ENCODE results near the gene C6orf163.
"Not testable (repeated sequence)": the region's sequence is repeated elsewhere in the genome, so short reads cannot be mapped to it uniquely, and the experiment has no call there.

The C6orf163 gene

DNA sequence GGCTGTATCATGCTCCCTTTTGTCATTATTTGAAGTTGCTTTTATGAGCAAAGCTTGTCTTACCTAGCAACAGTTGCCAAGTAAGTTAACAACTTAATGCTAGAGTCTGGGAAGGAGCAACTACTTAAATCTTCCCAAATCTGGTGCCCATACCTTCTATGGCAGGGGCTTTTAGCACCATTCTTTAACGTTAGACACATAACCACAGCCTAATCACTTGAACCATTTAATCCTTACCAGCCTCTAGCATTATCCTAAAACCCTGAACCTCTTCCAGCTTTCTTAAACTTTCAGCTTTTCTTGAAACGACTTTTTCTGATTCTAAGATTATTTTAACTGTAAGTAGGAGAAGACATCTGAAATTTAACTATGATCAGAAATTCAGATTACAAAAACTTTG, at the start of gene C6orf163:
TSS of gene C6orf163 (plus strand) at position 83 of the 400 bp plus-strand sequence. CDS start at position 370, 287 bp downstream.
- DNase-seq, result no peak

GRCh38 chr6:87297119-87297518, 47.5 kb upstream of the C6orf163 start:
- DNase-seq, result no peak

GRCh38 chr6:87301277-87301676, 43.3 kb upstream of the C6orf163 start:
- DNase-seq, result not testable (repeated sequence)

DNA sequence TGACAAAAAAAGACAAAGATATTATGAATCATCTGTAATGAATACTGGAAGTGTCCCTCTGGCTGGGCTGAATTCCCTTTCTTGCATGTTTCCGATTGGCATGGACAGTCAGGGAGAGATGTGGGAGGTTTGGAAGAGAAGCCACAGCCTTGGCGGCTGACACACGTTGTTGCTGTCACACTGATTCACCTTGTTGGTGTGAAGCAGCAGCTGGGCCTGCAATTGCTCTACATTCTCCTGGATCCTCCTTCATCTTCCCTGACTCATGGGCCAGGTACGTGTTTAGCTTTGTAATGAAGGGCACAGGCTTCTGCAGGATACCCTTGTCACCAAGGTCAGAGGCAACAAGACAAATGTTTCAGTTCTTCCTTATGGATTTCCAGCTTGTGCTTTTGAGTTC, 35.6 kb upstream of the C6orf163 start:
- DNase-seq, result no peak

DNA sequence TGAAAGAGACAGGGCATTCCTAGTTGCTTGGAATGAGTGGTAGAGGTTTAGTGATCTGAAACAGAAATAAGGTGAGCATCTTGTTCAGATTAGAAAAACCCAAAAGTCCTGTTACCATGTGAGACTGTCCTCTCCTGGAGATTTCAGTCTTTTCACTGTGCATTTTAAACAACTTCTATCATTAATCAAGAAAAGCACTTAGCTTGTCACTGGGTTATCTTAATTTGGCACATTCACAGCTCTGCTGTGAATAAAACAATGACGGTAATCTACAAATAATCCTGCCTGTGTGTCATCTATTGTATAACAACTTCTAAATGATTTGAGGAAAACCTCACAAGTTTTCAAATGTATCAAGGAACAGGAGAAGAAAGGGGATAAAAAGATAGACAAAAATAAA, 31.8 kb upstream of the C6orf163 start:
- no peak for DNase-seq

DNA sequence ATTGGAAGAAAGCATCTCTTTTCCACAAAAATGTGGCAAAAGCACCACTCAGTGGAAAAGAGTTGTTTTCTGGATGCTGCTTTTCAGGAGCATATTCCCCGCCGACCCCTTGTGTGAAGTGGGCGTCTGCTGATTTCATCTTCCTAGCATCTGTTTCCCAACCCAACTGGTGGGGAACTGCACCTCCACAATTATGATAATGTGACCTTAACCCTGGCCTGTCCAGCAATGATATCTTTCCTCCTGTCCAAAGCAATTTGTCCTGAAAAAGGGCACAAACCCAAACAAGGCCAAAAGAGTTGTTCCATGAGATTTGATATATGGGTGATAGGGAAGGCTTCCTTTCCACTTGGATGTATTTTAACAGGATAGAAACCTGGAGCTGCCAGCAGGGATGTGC, 29.5 kb upstream of the C6orf163 start:
- no peak for DNase-seq

DNA sequence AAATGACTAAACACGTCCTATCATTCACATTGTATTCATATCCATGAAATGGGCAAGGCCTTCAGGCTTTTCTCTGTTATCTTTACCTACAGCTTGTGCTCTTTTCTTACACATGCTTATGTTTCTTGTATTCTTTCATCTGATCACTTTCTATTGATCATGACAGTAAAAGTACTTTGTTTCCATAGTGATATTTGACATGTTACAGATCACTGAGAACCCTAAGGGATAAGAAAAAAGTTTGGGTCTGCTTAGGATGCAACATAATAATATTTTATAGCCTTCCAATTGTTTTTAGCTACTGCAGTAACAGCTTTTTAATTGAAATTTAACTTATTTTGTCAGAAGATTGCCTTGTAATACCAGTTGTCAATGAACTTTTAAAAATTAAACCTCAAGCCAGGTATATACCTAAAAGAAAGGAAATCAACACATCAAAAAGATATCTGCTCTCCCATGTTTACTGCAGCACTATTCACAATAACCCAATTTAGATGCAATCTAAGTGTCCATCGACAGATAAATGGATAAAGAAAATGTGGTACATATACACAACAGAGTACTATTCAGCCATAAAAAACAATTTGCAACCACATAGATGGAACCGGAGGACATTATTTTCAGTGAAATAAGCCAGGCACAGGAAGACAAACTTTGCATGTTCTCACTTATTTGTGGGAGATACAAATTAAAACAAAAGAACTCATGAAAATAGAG, 25.2 kb upstream of the C6orf163 start:
- no peak for DNase-seq

DNA sequence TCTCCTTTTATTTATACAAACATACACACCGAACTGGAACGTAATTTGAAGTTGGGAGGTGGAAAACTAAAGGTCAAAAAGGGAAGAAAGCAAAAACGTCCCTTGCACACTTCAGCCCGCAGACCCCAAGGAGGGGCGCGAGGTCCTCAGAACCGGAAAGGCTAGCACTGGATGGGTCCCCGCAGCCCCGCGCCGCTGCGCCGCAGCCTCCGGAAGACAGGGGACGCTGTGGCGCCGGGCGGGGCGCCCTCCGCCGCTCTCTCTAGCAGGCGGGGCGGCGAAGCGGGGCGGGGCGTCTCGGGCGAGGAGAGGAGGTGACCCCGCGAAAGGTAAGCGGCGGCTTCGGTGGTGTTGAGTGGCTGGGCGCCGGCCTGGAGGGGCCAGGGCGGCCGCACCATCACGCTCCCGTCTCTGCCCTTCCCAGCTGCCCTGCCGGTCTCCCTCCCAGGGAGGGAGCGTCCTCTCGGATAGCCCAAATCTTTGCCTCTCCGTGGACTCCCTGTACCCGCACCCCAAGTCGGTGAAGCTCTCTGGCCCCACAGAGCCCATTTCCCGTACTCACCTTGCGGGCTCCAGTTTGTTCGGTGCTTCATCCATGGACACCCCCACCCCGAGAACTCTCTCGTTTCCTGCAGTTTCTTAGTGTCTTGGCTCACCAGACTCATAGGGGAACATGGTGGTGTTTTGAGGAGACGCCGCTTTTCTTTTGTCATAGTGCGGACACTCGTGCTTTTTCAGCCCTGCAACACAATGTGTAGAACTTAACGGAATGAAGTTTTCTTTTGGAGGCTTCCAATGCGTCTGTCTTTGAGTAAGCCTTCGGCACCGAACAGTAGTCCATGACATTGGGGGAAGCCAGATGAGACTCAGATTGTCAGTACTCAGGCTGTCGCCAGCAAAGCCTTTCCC, 22.1 kb upstream of the C6orf163 start, which contains the start of gene SMIM8:
TSS of gene SMIM8 (plus strand) at position 285 of the 909 bp plus-strand sequence. CDS start 14,444 bp downstream, outside the sequence.
- peak; percentile 53 for DNase-seq

DNA sequence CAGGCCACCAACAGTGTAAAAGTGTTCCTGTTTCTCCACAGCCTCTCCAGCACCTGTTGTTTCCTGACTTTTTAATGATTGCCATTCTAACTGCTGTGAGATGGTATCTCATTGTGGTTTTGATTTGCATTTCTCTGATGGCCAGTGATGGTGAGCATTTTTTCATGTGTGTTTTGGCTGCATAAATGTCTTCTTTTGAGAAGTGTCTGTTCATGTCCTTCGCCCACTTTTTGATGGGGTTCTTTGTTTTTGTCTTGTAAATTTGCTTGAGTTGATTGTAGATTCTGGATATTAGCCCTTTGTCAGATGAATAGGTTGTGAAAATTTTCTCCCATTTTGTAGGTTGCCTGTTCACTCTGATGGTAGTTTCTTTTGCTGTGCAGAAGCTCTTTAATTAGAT, 20.7 kb upstream of the C6orf163 start:
- not testable (repeated sequence) for DNase-seq

DNA sequence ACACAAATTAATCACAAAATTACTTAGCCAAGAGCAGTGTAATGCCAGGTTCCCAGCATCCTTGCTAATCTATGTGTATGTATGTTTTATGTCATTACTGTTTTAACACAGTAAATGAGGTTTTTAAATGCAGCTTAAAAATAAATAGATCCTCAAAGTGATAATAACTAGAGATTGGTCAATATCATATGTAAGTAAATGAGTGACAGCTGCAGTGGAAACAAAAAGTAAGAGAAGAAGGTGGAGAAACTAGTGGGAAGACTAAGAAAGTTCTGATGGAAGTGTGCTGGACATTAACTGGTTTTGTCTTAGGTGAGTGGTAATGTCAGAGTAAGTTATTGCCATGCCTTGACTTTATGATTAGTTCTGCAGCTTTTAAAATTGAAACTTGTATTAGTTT, 13.7 kb upstream of the C6orf163 start:
- no peak for DNase-seq

DNA sequence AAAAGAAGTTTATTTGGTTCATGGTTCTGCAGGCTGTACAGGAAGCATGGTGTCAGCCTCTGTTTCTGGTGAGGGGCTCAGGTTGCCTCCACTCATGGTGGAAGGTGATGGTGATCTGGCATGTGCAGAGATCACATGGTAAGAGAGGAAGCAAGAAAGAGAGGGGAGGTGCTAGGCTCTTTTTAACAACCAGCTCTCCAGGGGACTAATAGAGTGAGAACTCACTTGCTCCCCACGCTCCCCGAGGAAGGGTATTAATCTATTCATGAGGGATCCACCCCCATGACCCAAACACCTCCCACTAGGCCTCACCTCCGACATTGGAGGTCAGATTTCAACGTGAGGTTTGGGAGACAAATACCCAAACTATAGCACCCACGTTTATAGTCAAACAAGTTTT, 11.6 kb upstream of the C6orf163 start:
- no peak for DNase-seq

DNA sequence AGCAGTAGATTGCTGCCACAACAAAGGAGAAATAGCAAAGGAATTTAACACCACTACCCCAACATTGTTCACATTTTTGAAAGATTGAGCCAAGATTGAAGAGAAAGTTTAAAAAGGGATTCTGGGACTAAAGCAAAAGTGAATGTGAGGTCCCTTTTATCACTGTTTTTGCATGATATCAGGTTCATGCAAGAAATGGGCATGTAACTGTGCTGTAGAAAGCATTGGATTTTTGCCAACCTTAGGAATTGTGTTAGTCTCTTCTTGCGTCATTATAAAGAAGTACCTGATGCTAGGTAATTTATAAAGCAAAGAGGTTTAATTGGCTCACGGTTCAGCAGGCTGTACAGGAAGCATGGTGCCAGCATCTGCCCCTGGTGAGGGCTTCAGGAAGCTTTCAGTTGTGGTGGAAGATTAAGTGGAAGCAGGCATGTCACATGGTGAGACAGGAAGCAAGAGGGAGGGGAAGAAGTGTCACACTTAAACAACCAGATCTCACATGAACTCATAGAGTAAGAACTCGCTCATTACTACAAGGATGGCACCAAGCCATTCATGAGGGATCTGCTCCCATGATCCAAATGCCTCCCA, 10.9 kb upstream of the C6orf163 start:
- DNase-seq, result no peak

GRCh38 chr6:87334683-87335082, 9.9 kb upstream of the C6orf163 start:
- no peak for DNase-seq

DNA sequence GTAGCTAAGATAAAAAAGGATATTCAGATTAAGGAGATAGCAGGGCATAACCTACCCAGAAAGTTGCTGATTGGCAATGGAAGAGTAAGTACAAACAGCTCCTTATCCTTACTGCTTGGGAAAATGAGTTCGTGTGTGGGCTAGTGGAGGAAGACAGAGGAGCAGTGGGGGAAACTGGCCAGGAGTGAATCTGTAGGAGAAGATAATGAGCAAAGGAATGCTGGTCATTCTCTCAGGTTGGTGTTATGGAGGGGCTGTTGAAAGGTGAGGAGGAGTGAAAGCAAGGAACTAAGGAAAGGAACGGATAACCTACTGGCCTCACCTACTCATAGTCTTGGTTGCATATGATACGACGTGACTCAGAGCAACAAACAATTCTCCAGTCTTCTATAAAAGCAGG, 8.2 kb upstream of the C6orf163 start:
- DNase-seq, result no peak

- no peak for DNase-seq
These were observed 4.4 kb upstream of the C6orf163 start for GRCh38 chr6:87340230-87340629.

- DNase-seq, result no peak
These were observed 3.5 kb upstream of the C6orf163 start for GRCh38 chr6:87341158-87341557.

- DNase-seq, result no peak
These were observed 2.7 kb upstream of the C6orf163 start for GRCh38 chr6:87341899-87342298.

GRCh38 chr6:87342829-87343228, 1.8 kb upstream of the C6orf163 start:
- DNase-seq, result no peak

DNA sequence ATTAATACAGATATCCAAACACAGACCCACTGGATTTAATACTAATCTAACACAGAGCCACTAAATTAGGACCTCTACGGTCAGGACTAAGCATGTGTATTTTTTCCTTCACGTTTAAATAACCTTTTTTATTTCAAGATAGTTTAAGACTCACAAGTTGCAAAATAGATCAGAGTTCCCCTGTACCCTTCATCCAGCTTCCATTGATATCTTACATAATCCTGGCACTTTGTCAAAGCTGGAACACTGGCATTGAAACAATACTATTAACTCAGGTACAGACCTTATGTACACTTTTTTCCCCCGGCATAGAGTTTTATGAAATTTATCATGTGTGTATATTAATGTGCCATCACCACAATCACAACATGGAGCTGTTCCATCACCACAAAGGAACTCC, 2.1 kb downstream of the C6orf163 start:
- no peak for DNase-seq

DNA sequence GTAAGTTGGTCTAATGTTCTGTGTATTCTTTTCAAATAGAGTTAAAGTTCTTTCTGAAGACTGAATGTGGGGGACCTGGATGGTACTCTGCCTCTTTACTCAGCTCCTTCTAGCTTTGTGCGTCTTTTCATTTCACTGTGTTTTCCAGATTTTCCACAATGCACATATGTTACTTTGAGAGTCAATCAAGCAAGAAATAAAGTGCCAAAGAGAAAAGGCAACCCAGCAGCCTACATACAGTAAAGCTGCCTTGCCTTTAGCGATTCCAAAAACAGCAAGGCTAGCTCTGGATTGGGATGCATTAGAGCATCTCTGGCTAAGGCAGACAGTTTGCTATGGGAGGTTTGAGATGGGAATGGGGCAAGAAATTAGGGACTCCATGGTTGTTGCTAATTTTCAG, 5.3 kb downstream of the C6orf163 start:
- DNase-seq, result no peak

DNA sequence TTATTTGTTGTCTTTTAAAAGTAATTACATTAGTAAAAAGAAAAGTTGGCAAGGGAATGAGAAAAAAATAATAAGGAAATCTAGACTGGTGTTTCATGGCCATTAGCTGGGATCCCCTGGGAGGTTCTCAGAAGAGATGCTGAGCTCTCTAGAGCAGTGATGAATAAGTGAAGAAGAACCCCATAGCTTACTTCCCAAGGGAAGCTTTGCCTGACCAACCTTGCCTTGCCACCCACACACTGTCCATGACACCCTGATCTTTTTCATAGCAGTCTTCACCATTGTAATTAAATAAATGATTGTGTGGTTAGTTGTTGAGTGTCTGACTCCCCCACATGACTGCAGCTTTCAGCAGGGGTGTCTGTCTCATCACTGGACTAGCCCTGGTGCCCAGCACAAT, 5.9 kb downstream of the C6orf163 start:
- no peak for DNase-seq

- DNase-seq, result no peak
These were observed 7.0 kb downstream of the C6orf163 start for GRCh38 chr6:87351583-87351982.

- DNase-seq, result no peak
These were observed 11.6 kb downstream of the C6orf163 start for GRCh38 chr6:87356181-87356580.
